Activated CD4-positive, alpha-beta T cell treated with anti-CD3 and anti-CD28 coated beads, Interleukin-2, amount 50 U/mL, for 4 hours (primary cell): Measurements from ENCODE around the gene IL17RB.

Source experiments
- DNase-seq, 2 experiments: peaks; one replicate each; pipeline ENCODE4 v3.0.0-alpha.2; 2020

IL17RB gene

DNA sequence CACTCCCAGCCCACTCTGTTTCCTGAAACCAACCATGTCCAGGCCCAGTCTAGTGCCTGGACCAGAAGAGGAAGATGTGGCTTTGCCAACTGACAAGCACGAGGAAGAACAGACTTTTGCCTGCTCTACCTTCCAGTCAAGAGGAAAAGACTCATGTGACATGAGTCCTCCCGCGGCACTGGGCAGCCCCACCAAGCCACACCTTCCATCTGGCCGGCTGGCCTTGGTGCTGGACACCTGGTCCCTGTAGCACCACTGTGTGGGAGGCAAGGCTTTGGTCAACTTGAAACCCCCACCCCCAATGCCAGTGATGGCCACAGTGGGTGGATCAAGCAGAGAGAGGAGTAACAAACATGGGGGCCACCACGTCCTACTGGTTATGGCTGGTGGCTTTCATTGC, 12.7 kb upstream of the IL17RB start:
- DNase-seq, result no peak

DNA sequence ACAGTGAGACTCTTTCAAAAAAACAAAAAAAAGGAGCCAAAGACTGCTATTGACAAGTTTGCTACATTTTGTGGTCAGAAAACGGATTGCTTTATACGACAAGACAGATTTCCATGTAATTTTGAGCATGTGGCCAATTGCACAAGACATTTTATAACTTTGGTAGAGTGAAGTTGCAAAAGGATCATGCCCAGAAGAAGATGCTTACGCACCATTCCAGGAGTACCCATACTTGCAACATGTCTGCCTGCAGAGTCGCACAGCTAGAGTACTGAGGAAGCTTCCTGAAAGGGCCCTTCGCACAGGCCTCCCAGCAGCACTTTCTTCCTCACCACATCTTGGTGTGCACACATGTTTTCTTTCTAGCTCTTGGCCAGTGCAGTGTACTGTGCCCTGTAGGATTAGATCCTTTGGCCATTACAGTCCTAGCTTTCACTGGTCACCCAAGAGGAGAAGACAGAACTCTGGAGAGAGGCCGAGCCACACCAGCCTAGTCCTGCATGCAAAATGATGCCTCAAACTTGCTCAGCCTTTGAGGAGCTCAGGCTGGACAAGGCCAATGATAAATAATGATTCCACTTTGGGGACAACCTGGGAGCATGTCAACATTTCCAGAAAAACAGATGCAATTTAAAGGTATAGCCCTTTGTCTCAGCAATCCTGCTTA, 11.8 kb upstream of the IL17RB start:
- no peak for DNase-seq

DNA sequence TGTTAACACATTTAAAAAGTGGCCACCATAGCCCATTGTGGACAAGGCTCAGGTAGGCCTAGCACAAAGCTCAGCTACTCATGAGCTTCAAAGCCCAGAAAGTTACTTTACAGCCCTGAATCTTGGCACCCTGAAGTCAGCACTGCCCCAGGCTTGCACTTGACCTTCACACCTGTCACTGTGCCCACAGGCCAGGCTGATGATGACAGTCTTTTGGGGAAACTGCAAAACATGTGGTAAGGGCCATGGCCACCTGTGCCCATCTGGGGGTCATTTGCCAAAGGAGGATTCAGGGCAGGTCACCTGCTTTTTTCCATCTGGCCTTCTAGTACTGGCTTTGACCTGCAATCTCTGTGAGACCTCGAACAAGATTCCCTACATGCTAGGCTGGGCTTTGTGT, 11.1 kb upstream of the IL17RB start:
- DNase-seq, result no peak

DNA sequence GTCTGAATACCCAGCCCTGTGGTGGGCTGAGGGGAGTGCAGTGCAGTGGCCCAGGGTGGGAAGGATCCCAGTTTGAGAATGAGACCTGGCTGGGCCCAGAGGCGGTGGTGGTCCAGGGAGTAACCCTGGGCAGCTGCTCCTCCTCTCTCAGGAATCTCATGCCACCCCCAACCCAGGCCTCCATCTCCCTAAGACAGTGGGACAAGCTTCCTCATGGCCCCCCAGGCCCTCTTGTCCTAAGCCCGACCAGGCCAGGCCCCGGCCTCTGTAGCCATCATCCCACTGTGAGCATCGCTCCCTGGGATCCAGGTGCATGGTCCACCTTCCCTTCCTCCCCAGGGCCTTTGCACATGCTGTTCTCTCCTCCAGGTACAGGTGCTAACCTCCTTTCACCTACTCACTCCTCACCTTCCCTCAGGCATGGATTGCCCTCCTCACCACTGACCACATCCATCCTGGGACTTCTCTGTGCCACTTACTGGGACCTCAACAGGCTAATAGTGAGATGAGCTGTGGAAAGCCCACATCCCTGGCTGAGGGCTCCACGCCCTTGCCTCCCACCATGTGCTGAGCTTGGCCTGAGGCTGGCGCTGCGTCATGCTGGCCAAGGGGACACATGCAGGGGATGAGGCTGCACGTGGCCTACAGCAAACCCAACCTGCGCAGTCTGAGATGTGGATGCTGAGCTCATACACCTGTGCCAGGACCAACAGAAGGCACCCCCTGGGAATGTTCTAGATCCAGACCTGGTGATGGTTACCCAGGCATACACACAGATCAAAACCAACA, 10.1 kb upstream of the IL17RB start:
- no peak for DNase-seq

DNA sequence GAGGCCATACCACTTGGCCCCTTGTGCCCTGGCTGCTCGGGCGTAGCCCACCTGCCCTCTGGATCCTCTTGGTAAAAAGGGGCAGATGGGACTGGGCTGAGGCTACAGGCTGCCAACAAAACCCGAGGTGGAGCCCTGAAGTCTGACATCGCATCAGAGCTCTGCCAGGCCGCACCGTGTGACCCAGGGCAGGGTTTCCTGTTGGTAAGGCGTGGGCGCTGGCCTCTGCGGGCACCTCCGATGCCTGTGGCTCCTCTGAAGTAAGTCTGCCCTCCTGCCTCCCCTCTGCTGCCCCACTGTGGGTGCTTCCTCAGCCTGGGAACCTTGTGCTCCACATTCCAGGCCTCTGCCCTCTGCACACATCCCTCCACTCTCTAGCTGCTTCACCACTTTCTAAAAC, 9.0 kb upstream of the IL17RB start:
- no peak for DNase-seq

DNA sequence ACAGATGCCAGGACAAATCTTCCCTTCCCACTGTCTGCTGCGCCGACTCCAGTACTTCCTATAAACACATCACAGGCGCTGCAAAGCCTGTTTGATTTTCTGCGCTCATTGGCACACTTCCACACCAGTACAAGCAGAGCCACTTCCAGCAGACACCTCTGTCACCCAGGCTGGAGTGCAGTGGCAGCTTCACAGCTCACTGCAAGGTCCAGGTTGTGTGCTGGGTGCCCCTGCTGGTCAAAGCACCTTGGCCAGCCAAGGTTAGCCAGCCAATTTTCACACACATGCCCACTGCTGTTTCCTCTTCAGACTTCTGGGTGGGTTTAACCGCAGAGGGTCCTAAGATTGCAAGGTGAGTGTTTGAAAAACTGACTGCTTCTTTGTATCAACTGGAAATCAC, 5.1 kb upstream of the IL17RB start:
- no peak for DNase-seq

DNA sequence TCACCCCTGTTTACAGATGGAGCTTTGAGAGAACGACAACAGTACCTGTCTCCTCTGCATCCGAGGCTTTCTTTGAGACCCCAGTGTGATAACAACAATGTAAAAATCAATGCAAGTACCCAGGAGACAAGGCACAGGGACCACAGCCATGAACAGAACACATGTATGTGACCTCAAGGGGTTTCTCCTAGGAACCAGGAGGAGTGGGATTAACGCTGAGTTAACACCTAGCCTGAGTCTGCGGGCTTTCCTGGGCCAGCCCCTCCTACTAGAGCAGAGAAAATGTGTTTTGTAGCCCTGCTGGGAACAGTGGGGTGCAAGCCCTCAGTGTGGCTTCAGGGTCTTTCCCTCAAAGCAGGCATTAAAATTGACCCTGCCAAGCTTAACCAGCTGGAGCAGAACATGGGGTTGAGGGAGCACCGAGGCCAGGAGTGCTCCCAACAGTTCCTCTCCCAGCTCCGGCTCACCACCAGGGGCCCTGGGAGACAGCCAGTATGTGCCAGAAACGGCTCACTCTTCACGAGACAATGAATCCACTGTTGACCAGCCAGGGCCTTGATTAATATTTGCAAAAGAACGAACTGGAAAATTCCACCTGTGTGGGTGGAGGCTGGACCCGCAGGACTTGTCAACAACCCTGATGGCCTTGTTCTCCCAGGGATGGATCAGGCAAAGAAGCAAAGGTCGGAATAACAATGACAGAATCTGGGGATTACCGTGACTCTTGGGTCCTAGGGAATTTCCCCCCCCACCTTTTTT, 3.8 kb upstream of the IL17RB start:
- DNase-seq, result no peak

DNA sequence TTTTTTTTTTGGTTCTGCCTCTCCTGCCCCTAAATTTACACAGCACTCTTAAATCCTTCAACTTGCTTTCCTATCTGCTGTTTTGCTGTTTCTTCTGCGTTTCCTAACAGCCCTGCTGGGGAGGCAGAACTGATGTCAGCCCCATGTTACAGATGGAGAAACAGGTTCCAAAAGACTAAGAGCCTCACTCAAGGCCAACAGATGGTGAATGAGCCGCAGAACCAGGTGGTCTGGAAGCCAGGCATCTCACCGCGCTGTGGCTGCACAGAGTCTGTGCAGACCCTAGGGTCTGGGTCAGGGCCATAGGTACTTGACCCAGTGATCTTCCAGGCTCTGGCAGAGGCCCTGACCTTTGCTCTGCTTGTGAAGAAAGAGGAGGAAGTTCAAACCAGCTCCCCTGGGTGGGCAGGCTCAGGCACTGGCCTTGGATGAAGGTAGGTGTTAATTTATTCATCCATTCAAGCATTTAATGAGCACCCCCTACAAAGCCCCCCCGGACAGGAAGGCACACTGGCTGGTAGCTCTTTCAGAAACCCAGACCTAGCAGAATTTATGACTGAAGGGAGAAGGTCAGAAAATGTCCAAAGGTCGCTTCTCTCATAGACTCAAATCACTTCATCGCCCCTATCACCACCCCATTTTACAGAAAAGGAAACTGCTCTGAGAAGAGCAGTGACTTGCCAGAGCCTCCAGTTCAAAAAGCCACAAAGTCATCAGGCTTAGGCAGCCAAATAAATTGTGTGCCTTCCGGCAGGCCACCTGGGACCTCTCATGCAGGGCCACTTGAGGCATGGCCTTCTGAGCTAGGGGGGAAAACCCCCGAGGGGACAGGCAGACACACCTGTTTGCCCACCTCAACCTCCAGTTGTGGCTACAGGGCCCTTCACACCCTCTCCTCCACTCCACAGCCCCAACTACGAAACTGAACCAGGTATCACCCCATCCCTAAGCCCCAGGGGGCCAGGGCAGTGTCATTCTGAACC, 2.9 kb upstream of the IL17RB start:
- DNase-seq, result no peak

DNA sequence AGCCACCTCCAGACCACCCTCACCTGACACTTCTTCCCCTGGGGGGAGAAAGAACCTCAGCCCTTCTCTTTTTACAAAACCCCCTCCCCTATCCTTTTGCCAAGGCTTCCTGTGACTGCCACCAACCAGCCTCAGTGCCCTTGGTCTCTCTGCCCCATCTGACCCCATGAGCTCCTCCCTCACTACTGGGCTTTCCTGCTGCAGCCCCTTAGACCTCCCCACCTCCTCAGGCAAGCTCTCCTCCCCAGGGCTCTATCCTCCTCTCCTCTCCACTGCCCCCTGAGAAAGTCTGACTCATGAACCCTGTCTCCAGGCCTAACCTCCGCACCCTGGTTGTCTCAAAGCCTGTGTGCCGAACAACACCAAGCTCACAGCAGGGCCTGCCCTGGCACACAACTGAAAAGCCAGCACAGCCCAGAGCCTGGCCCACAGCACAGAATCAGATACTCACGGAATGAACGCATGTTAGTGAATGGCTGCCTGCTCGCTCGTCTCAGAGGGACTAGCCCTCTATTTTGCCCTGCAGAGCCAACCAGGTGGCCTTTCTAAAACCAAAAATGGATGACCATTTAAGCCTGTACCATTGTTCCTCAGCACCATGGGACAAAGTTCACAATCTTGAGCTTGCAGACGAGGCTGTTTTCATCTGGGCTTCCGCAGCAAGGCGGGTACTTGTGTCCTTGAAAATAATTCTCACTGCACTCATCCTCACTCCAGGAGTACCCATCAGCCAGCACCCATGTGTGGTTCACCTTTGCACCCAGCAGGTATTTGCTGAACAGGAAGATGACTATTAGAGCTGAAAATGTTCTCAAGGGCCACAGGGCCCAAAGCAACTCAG, 1.9 kb upstream of the IL17RB start:
- no peak for DNase-seq

DNA sequence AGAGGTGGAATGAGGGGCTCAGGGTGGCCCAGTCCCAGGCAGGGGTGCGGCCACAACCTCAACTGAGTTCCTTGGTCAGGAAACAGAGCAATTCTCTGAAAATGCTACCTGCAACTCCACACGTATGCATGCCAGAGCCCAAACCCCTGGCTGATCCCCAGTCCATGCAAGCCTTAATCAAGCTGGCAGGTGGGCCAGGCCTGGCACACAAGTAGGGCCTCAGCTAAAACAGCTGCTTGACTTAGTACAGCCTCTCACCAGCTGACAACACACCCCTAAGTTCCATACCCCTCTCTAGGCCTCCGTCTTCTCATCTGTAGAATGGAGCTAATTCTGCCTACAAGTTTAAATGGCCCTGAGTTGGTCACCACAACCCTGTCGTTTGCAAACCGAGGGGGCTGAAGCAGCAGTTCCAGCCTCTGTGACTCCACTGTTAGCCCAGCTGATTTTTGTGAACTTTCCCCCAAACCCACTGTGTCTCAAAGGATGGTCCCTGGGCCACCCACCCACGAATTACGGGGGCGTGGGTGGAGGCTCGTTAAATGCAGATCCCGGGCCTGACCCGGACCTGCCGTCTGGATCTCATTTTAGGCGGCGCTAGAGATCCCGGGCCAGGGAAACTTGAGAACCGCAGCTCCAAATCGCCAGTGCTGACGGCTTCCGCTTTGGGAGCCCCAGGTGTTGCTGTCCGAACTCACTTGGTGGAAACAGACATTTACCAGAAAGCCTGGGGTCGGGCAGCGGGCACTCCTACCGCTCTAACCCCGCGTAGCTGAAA, 1.1 kb upstream of the IL17RB start:
- no peak for DNase-seq

DNA sequence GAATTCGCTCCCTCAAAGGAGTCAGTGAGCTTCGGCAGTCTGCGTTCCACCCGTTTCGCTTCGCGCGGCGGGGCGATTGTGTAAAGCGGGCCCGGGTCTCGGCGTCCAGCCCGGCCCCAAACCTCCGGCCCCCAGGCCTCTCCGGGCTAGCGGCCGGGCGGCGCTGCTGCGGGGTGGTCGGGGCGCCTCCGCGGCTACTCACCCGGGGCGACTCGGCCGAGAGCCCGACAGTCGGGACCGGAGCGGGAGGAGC, 561 bp upstream of the IL17RB start:
- DNase-seq, result no peak

DNA sequence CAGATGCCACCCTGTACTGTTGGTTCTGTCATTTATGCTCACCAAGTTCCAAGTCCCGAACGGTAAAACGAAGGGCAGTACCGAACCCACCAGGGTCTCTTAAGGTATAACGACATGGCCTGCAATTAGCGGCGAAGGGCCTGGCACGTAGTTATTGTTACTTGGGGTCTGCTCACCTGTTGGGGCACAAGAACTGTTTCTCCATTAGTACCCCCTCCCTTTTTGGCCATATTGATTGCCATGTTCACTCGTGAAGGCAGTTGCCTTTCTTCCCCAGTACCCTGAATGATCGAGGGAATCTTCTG, 435 bp downstream of the IL17RB start:
- DNase-seq, result no peak

DNA sequence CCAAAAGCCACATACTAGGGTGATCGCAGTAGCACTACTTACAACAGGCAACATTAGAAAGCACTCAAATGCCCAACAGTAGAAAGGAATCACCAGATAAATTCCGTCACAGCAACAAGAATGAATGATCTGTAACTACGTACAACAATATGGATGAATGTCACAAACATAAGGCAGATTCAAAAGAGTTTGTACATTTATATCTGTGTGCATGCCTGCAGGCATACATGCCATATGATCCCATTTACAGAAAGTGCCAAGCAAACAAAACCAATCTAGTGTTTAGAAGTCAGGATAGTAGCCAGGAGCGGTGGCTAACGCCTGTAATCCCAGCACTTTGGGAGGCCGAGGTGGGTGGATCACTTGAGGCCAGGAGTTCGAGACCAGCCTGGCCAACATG, 3.5 kb downstream of the IL17RB start:
- no peak for DNase-seq

DNA sequence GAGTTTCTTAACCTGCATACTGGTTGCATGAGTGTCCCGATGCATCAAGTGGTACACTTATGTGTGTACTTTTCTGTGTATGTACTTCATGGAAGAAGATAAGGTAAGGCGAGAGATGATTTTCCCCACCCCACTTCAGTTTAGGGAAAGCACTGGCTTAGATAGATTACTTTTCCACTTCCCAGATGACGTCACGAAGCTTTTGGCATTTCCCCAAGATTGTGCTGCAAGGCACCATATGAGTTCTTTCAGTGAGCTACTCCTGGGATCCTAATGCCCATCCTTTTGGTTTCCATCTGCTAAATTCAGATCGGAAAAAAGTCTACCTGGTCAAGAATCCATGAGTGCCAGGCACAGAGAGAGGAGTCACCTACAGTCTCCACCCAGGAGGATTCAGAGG, 4.5 kb downstream of the IL17RB start:
- no peak for DNase-seq

DNA sequence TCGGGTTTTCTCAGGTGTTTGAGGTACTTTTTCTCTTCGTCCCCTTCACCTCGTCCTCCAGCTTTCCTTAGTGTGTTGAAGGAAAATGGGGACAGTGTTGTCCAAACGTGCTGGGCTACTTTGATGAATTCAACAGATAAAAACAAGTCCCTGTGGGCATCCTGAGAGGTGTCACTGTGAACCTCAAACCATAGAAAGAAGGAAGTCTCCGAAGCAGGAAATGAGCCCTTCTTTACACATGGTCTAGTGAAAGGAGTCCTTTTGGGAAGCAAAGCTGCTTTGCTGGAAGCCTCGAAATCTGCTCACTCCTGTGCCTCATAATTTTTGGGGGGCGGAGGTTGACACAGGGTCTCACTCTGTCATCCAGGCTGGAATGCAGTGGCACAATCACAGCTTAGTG, 10.6 kb downstream of the IL17RB start:
- no peak for DNase-seq

DNA sequence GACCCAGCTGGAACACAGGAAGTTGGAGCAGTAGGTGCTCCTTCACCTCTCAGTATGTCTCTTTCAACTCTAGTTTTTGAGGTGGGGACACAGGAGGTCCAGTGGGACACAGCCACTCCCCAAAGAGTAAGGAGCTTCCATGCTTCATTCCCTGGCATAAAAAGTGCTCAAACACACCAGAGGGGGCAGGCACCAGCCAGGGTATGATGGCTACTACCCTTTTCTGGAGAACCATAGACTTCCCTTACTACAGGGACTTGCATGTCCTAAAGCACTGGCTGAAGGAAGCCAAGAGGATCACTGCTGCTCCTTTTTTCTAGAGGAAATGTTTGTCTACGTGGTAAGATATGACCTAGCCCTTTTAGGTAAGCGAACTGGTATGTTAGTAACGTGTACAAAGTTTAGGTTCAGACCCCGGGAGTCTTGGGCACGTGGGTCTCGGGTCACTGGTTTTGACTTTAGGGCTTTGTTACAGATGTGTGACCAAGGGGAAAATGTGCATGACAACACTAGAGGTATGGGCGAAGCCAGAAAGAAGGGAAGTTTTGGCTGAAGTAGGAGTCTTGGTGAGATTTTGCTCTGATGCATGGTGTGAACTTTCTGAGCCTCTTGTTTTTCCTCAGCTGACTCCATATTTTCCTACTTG, 11.9 kb downstream of the IL17RB start:
- no peak for DNase-seq

DNA sequence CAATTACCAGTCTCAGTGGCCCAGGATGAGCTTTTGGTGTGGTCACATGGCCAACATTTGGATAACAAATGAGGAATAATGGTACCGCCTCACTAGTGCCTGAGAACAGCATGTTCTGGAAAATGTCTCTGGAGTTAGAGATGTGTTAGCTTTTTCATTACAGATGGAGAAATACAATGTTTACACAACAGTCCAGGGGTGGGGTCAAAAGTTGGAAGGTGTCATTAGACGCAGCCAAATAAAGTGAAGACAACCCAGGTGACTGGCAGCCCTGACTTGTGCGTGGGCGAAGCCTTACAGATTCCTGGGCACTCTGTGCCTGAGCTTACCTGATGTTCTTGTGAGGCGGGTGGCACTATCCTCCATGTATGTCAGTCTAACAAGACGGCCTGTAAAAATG, 12.8 kb downstream of the IL17RB start:
- DNase-seq, result no peak

DNA sequence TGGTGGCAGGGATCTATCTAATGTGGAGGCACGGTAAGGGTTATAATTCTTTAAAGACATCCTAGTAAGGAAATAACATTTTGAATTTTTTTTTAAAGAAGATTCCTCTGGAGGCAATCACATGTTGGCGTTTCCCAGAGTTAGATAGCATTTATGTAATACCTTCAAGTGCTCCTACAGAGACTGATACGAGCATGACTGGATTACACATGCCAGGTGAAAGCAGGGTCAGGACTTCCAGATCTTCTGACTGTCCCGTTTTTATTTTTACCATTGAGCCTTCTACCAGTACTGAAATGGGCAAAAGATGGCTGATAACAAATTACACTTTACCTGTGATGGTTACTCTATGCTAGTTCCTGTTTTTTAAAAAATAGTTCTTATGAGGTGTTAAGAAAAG, 13.8 kb downstream of the IL17RB start:
- no peak for DNase-seq

DNA sequence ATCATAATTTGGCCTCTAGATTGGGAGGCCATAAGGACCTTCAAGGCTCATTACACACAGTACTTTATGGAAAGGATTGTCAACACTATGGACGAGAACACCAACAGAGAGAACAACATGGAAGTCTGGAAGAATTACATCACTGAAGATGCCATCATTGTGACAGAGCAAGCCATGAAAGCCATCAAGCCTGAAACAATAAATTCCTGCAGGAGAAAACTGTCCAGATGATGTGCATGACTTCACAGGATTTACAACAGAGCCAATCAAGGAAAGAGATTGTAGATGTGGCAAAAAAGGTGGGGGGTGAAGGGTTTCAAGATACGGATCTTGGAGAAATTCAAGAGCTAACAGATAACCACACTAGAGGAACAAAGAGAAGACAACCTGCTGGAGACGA, 15.9 kb downstream of the IL17RB start:
- DNase-seq, result no peak

DNA sequence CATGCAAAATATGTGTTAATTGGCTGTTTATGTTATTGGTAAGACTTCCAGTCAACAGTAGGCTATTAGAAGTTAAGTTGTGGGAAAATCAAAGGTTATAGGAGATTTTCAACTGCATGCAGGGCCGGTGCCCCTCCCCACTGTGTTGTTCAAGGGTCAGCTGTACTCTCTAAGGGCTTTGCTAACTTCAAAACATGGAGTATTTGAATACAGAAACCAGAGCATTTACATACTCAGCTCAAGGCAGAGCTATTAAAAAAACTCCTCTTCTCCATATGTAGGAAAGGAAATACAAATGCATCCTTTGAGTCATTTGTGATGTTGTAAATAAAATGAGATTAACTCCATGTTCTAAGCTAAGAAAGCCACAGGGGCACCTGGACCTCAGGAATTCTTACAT, 16.8 kb downstream of the IL17RB start:
- DNase-seq, result no peak
